Colonic mucosa (tissue), 4 donors: Measurements from ENCODE around the gene TBX15. TPM values are rescaled to one million over a fixed set of nuclear protein-coding genes. Genes with fewer than 3 reads are reported as not detected.
A peak's percentile ranks its signal among the peaks of the same experiment; 100 is the strongest.

ENCODE experiments used
- DNase-seq: peaks from one replicate; pipeline ENCODE4 v3.0.0-alpha.2; 2020
- H3K27ac ChIP-seq: fragments of 200-600 bp; one replicate; pipeline ENCODE4 v1.8.0; 2021
- H3K27me3 ChIP-seq: fragments of 200-600 bp; one replicate; pipeline ENCODE4 v1.8.0; 2021
- H3K36me3 ChIP-seq: fragments of 200-600 bp; one replicate; pipeline ENCODE4 v1.8.0; 2021
- H3K4me1 ChIP-seq: fragments of 200-600 bp; one replicate; pipeline ENCODE4 v1.8.0; 2021; ENCODE audit warnings: mild to moderate bottlenecking
- H3K4me3 ChIP-seq: fragments of 200-600 bp; one replicate; pipeline ENCODE4 v1.8.0; 2021
- H3K9ac ChIP-seq, 2 donors: one replicate each; pipeline ENCODE4 v1.7.0; 2013; ENCODE audit warnings: control low read depth in 2 of 2, low read depth in 2 of 2, low read length in 2 of 2
- H3K9me3 ChIP-seq: fragments of 200-600 bp; one replicate; pipeline ENCODE4 v1.8.0; 2021
- CTCF ChIP-seq: fragments of 200-600 bp; IDR thresholded peaks from one replicate; pipeline ENCODE4 v1.8.0; 2022; ENCODE audit warnings: antibody characterized with exemption, mild to moderate bottlenecking
- intact Hi-C: fragments of 100-400 bp; cut with DNase I; formaldehyde crosslinking; loops from one replicate; pipeline ENCODE4 v1.14.1; 2022
- total RNA-seq, 2 donors: library from RNA; stranded (reverse); fragmentation: NEBNext Ultra II Directional in 1 of 2; extraction: Animal tissue kit (Norgen Biotek cat#: 25700) in 1 of 2; gene quantifications; one replicate each; pipeline ENCODE4 v1.2.1, GENCODE V29; 2021
- donor health status: healthy.
- donor health status: DM: no; HTN: no; CAD: no.
- donor health status: DM: no; HTN: no; CAD: no.

The TBX15 gene
- total RNA-seq, 2 donors from 2014 or later = 0.11 TPM; not detected in 1

GRCh38 chr1:118842452-118843201, 145.5 kb downstream of the TBX15 start:
- Histone ChIP-seq H3K9me3 (no peaks in the 10 kb centered on the region), H3K4me3 (no peak overlapping the region), H3K4me1 (peaks cover 4% of the 10 kb centered on the region), H3K27me3 (no peaks in the 10 kb centered on the region), H3K9ac (no peak overlapping the region), H3K36me3 (no peaks in the 10 kb centered on the region), H3K27ac (no peak overlapping the region)
- intact Hi-C loops = no loop called here
- DNase-seq = peak; percentile 19
- TF ChIP-seq CTCF = no peak

GRCh38 chr1:118841521-118841920, 146.6 kb downstream of the TBX15 start:
- DNase-seq = no peak
- H3K36me3 ChIP-seq = no peaks in the 10 kb centered on the region
- no peak overlapping the region for H3K4me3 ChIP-seq
- no peaks in the 10 kb centered on the region for H3K9me3 ChIP-seq
- intact Hi-C loops = no loop called here
- no peaks in the 10 kb centered on the region for H3K27me3 ChIP-seq
- no peak overlapping the region for H3K9ac ChIP-seq
- no peak overlapping the region for H3K27ac ChIP-seq
- H3K4me1 ChIP-seq = peaks cover 4% of the 10 kb centered on the region
- no peak for TF ChIP-seq CTCF

Other genes with a start within 250 kb of the TBX15 start
- 10 to 100 TPM; 18.1 to 18.2 TPM for gene WARS2, start 152.3 kb upstream of the TBX15 start, total RNA-seq